Lung (tissue), 12 donors: ENCODE measurements around the gene DSE. TPM values are rescaled to one million over a fixed set of nuclear protein-coding genes. Genes with fewer than 3 reads are reported as not detected.
A peak's percentile ranks its signal among the peaks of the same experiment; 100 is the strongest.

Source experiments
- ATAC-seq: fragments of 200-7000 bp; cut with Tn5 transposase; one replicate; pipeline ENCODE4 v1.9.1; 2020; ENCODE audit warnings: moderate number of reproducible peaks; ENCODE audit not compliant: insufficient read depth, low FRiP score
- DNase-seq, 3 donors: peaks; one replicate each; pipeline ENCODE4 v3.0.0-alpha.2; 2013 to 2017
- H3K27ac ChIP-seq, 2 donors: one replicate each; pipeline ENCODE4 v1.5.1; 2013; ENCODE audit warnings: mild to moderate bottlenecking in 2 of 2, moderate library complexity in 2 of 2, control low read depth in 1 of 2, inconsistent platforms in 1 of 2, low read depth in 1 of 2, low read length in 1 of 2
- H3K27me3 ChIP-seq, 3 donors: one replicate each; pipeline ENCODE4 v1.5.1; 2013; ENCODE audit warnings: low read length in 2 of 3; ENCODE audit not compliant: control insufficient read depth in 3 of 3, insufficient read depth in 3 of 3
- H3K36me3 ChIP-seq, 4 donors: one replicate each; pipeline ENCODE4 v1.5.1; 2013; ENCODE audit warnings: low read length in 4 of 4, mild to moderate bottlenecking in 1 of 4, moderate library complexity in 1 of 4; ENCODE audit not compliant: control insufficient read depth in 4 of 4, insufficient read depth in 4 of 4
- H3K4me1 ChIP-seq, 5 donors: one replicate each; pipeline ENCODE4 v1.5.1; 2013; ENCODE audit warnings: low read length in 5 of 5, mild to moderate bottlenecking in 2 of 5, moderate library complexity in 1 of 5; ENCODE audit not compliant: control insufficient read depth in 5 of 5, insufficient read depth in 5 of 5
- H3K4me3 ChIP-seq: one replicate; pipeline ENCODE4 v1.5.1; 2013; ENCODE audit warnings: mild to moderate bottlenecking, control low read depth, moderate library complexity
- H3K9ac ChIP-seq, 2 donors: one replicate each; pipeline ENCODE4 v1.5.1; 2013; ENCODE audit warnings: low read length in 2 of 2, control low read depth in 1 of 2; ENCODE audit not compliant: insufficient read depth in 1 of 2
- H3K9me3 ChIP-seq, 4 donors: one replicate each; pipeline ENCODE4 v1.5.1; 2013; ENCODE audit warnings: low read length in 3 of 4, mild to moderate bottlenecking in 1 of 4, moderate library complexity in 1 of 4; ENCODE audit not compliant: control insufficient read depth in 4 of 4, insufficient read depth in 3 of 4
- CTCF ChIP-seq: IDR thresholded peaks from 2 replicates; pipeline ENCODE4 v1.5.1; 2012; ENCODE audit warnings: mild to moderate bottlenecking; ENCODE audit errors: control extremely low read depth, extremely low read depth
- WGBS, 2 donors: extraction: QIAGEN DNeasy Blood & Tissue Kit; methylation state at CpG; one replicate each; pipeline ENCODE4 v1.1.7; 2013; 5-methylcytosine and 5-hydroxymethylcytosine counted together
- polyA plus RNA-seq, 2 donors: library from polyadenylated mRNA; stranded (reverse); fragments of 200-250 nt; gene quantifications; one replicate each; pipeline ENCODE4 v1.2.1, GENCODE V29; 2013
- total RNA-seq, 2 donors: library from RNA; depleted of rRNA in 1 of 2; stranded (reverse); fragments of >200 nt in 1 of 2; gene quantifications; one replicate each; pipeline ENCODE4 v1.2.1, GENCODE V29; 2014 to 2021
- donor health status: control.
- donor health status: control.
- donor health status: Bipolar disorder and iron deficiency.
- donor health status: healthy.
- donor health status: DM: yes; HTN: yes; CAD: no.

Gene DSE
- total and polyA plus RNA-seq, 4 donors: 5.4 to 46.9 (median 42.4) TPM

GRCh38 chr6:116386581-116387299, 16.0 kb downstream of the DSE start:
- Histone ChIP-seq H3K9me3 (no peaks in the 10 kb centered on the region), H3K9ac (no peak overlapping the region), H3K27me3 (no peaks in the 10 kb centered on the region), H3K36me3 (peaks cover 0 to 2% (median 0%) of the 10 kb centered on the region in 4 donors), H3K4me1 (peaks cover 3 to 12% (median 4%) of the 10 kb centered on the region in 5 donors), H3K4me3 (no peak overlapping the region), H3K27ac (peak overlapping the region in 1 of 2 donors; percentile 33)
- ATAC-seq (peak; percentile 49), DNase-seq (no peak)
- WGBS, 2 donors: 51 to 62% methylated on average over 4 of the region's 4 CpGs
- no peak for TF ChIP-seq CTCF

GRCh38 chr6:116387374-116387773, 16.6 kb downstream of the DSE start:
- H3K36me3 ChIP-seq: peaks cover 0 to 2% (median 0%) of the 10 kb centered on the region in 4 donors
- TF ChIP-seq CTCF: no peak
- WGBS, 2 donors: 45 to 63% methylated on average over 3 of the region's 3 CpGs
- peaks cover 3 to 12% (median 6%) of the 10 kb centered on the region in 5 donors for H3K4me1 ChIP-seq
- no peak overlapping the region for H3K9ac ChIP-seq
- no peaks in the 10 kb centered on the region for H3K9me3 ChIP-seq
- ATAC-seq: peak; percentile 52
- H3K27me3 ChIP-seq: no peaks in the 10 kb centered on the region
- H3K4me3 ChIP-seq: no peak overlapping the region
- no peak overlapping the region for H3K27ac ChIP-seq
- DNase-seq: no peak

GRCh38 chr6:116388924-116389323, 18.2 kb downstream of the DSE start:
- no peak overlapping the region for H3K27ac ChIP-seq
- peaks cover 0 to 2% (median 0%) of the 10 kb centered on the region in 4 donors for H3K36me3 ChIP-seq
- H3K9ac ChIP-seq: no peak overlapping the region
- H3K4me1 ChIP-seq: peaks cover 3 to 15% (median 6%) of the 10 kb centered on the region in 5 donors
- no peaks in the 10 kb centered on the region for H3K27me3 ChIP-seq
- 43 to 44% methylated on average over 3 of the region's 3 CpGs for WGBS, 2 donors
- no peaks in the 10 kb centered on the region for H3K9me3 ChIP-seq
- DNase-seq: no peak
- no peak for TF ChIP-seq CTCF
- H3K4me3 ChIP-seq: no peak overlapping the region
- no peak for ATAC-seq
